ENCODE results near the gene EHMT1.

Gene EHMT1

DNA sequence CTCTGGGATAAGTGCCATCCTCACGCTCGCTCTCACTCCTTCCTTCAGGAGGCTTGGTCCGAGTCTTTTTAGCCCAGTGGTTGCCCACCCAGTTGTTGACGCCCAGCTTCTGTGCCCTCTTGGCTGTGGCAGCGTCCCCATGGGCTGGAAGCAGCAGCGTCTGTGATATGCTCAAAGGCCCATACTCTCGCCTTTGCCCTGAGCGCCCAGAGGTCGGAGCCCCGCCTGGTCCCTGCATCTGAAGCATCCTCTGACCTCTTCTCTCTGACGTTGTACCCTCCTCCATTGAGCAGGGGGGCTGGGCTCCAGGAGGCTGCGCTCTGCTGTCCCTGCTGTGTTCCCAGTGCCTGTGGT lies 180.8 kb downstream of the EHMT1 start (continued):
- TF ChIP-seq OSR1 (CRISPR knock-in tag; IDR thresholded peaks at IDR 0.05) (no peak), ZNF70 (CRISPR knock-in tag; IDR thresholded peaks at IDR 0.05) (no peak), TOX (CRISPR knock-in tag; IDR thresholded peaks at IDR 0.05; ENCODE audit: borderline replicate concordance) (no peak), BACH2 (CRISPR knock-in tag; IDR thresholded peaks at IDR 0.05; ENCODE audit: borderline replicate concordance) (no peak), ISL1 (CRISPR knock-in tag; IDR thresholded peaks at IDR 0.05) (no peak), ZNF8 (CRISPR knock-in tag; IDR thresholded peaks at IDR 0.05) (no peak)

DNA sequence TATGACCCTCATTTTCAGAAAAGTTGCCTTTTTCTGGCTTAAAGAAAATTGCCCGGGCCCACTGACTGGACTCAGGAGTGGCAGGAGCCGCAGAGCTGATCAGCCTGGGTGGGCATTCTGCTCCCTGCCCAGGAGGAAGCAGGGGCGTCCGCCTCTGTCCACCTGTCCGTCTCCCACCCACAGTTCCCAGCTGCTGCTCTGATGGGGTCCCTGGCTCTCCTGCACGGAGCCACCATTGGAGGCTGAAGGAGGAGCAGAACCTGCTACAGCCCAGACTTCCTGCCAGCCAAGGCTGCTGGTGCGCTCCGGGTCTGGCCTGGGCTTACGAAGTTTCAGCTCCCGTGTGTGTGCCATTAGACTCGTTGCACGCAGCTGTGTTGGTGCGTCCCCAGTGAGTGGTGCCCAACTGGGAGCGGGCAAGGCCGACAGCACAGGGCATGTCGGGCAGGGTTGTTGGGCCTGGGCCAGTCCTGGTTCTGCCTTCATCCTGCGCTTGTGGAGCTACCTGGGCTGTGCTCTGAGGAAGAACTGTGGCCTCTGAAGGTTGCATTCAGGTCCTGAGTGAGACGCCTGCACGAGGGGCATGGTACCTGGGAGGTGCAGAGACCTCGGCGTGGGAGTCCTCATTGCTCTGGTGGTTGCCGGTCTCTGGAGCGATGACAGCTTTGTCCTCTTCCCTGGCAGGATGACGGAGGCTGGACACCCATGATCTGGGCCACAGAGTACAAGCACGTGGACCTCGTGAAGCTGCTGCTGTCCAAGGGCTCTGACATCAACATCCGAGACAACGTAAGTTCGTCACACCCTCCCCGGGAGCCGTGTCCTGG lies 181.6 kb downstream of the EHMT1 start:
- no peak for ATAC-seq
- TF ChIP-seq PPARA (CRISPR knock-in tag; IDR thresholded peaks at IDR 0.05; ENCODE audit: borderline replicate concordance), result no peak
- TF ChIP-seq, protein P1, sequence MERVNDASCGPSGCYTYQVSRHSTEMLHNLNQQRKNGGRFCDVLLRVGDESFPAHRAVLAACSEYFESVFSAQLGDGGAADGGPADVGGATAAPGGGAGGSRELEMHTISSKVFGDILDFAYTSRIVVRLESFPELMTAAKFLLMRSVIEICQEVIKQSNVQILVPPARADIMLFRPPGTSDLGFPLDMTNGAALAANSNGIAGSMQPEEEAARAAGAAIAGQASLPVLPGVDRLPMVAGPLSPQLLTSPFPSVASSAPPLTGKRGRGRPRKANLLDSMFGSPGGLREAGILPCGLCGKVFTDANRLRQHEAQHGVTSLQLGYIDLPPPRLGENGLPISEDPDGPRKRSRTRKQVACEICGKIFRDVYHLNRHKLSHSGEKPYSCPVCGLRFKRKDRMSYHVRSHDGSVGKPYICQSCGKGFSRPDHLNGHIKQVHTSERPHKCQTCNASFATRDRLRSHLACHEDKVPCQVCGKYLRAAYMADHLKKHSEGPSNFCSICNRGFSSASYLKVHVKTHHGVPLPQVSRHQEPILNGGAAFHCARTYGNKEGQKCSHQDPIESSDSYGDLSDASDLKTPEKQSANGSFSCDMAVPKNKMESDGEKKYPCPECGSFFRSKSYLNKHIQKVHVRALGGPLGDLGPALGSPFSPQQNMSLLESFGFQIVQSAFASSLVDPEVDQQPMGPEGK (CRISPR knock-in tag; IDR thresholded peaks at IDR 0.05; ENCODE audit: borderline replicate concordance), result no peak
- TF ChIP-seq RARB (CRISPR knock-in tag; IDR thresholded peaks at IDR 0.05), result no peak
- TF ChIP-seq ZNF70 (CRISPR knock-in tag; IDR thresholded peaks at IDR 0.05), result no peak
- TF ChIP-seq, protein P2, sequence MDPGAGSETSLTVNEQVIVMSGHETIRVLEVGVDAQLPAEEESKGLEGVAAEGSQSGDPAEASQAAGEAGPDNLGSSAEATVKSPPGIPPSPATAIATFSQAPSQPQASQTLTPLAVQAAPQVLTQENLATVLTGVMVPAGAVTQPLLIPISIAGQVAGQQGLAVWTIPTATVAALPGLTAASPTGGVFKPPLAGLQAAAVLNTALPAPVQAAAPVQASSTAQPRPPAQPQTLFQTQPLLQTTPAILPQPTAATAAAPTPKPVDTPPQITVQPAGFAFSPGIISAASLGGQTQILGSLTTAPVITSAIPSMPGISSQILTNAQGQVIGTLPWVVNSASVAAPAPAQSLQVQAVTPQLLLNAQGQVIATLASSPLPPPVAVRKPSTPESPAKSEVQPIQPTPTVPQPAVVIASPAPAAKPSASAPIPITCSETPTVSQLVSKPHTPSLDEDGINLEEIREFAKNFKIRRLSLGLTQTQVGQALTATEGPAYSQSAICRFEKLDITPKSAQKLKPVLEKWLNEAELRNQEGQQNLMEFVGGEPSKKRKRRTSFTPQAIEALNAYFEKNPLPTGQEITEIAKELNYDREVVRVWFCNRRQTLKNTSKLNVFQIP (CRISPR knock-in tag; IDR thresholded peaks at IDR 0.05; ENCODE audit: borderline replicate concordance, low read depth), result no peak

DNA sequence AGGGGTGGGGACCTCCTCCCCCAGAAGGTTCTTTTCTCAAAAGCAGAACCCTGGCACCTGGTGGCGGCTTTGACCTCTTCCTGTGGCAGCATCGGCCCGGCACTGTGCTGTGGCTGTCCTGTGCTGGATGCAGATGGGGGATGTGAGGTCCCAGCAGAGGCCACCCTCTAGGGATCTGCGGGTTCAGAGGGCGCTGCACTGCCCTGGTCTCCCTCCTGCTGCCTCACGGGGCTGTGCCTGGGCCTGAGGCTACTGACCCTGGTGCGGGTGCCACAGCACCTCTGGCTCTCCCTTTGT lies 182.2 kb downstream of the EHMT1 start:
- no peak for TF ChIP-seq CSDC2 (CRISPR knock-in tag; IDR thresholded peaks at IDR 0.05)
- no peak for TF ChIP-seq ZNF70 (CRISPR knock-in tag; IDR thresholded peaks at IDR 0.05)
- no peak for TF ChIP-seq TOX (CRISPR knock-in tag; IDR thresholded peaks at IDR 0.05; ENCODE audit: borderline replicate concordance)
- no peak for TF ChIP-seq TCF4 (CRISPR knock-in tag; IDR thresholded peaks at IDR 0.05; ENCODE audit: borderline replicate concordance)
- TF ChIP-seq OSR1 (CRISPR knock-in tag; IDR thresholded peaks at IDR 0.05), result no peak
- TF ChIP-seq, protein P2 (CRISPR knock-in tag; IDR thresholded peaks at IDR 0.05; ENCODE audit: borderline replicate concordance, low read depth), result no peak
- no peak for TF ChIP-seq GLIS3 (CRISPR knock-in tag; IDR thresholded peaks at IDR 0.05)
- TF ChIP-seq ESRRG (CRISPR knock-in tag; IDR thresholded peaks at IDR 0.05), result no peak
- TF ChIP-seq ZC3H10 (CRISPR knock-in tag; IDR thresholded peaks at IDR 0.05), result no peak
- TF ChIP-seq ZFP30 (CRISPR knock-in tag; IDR thresholded peaks at IDR 0.05), result no peak
- no peak for TF ChIP-seq ARNTL (CRISPR knock-in tag; IDR thresholded peaks at IDR 0.05; ENCODE audit: borderline replicate concordance, low read depth)
- TF ChIP-seq ZNF565 (CRISPR knock-in tag; conservative IDR thresholded peaks at IDR 0.05; ENCODE audit: low read depth), result no peak
- TF ChIP-seq ZNF8 (CRISPR knock-in tag; IDR thresholded peaks at IDR 0.05), result no peak
- TF ChIP-seq, protein P1 (CRISPR knock-in tag; IDR thresholded peaks at IDR 0.05; ENCODE audit: borderline replicate concordance), result no peak
- TF ChIP-seq, protein P3, sequence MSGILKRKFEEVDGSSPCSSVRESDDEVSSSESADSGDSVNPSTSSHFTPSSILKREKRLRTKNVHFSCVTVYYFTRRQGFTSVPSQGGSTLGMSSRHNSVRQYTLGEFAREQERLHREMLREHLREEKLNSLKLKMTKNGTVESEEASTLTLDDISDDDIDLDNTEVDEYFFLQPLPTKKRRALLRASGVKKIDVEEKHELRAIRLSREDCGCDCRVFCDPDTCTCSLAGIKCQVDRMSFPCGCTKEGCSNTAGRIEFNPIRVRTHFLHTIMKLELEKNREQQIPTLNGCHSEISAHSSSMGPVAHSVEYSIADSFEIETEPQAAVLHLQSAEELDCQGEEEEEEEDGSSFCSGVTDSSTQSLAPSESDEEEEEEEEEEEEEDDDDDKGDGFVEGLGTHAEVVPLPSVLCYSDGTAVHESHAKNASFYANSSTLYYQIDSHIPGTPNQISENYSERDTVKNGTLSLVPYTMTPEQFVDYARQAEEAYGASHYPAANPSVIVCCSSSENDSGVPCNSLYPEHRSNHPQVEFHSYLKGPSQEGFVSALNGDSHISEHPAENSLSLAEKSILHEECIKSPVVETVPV (CRISPR knock-in tag; IDR thresholded peaks at IDR 0.05), result no peak
- TF ChIP-seq ISL1 (CRISPR knock-in tag; IDR thresholded peaks at IDR 0.05), result no peak
- no peak for TF ChIP-seq PPARA (CRISPR knock-in tag; IDR thresholded peaks at IDR 0.05; ENCODE audit: borderline replicate concordance)
- TF ChIP-seq ZFP3 (CRISPR knock-in tag; IDR thresholded peaks at IDR 0.05), result no peak
- no peak for ATAC-seq
